Measurements from ENCODE around the gene COX10. TPM values are rescaled to one million over a fixed set of nuclear protein-coding genes. Genes with fewer than 3 reads are reported as not detected.
A peak's percentile ranks its signal among the peaks of the same experiment; 100 is the strongest.
"Not testable (repeated sequence)": the region's sequence is repeated elsewhere in the genome, so short reads cannot be mapped to it uniquely, and the experiment has no call there.

Gene COX10
- 10 to 100 TPM in 1 of 2 donors, 1 to 10 TPM in 1; 8.7 to 26.5 TPM for total RNA-seq

DNA sequence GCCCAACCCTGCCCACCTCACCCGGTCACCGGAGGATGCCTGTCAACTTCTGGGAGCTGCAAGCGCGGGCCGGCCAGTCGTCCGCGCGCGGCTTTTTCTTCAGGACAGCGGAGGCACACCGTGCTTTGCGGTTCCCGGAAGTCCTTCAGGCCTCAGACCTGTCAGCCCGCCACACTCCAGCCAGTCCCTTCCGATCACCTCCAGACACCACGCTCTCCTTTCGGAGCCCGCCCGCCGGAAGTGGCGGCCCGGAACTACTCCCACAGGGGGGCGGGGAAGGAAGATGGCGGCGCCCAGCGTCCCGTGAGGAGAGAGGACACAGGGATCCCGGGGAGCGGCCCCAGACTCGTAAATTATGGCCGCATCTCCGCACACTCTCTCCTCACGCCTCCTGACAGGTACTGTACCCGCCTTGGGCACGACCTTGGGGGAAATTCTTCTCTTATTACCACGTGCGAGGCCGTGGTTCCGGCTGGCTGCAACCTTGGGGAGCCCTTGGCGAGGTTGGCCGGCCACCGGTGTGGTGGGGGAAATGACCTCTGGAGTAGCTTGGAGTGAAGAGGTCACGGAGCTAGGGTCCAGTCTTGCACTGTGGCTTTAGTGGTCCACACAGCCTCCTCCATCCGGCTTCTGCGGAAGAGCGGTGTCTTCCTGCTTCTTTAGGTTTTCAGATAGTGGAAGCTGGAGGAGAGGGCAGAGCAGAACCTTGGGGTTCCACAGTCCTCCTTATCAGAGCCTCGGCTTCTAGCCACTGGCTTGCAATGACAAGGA is at the start of gene COX10:
TSS of gene COX10 (plus strand) at position 254 of the 771 bp plus-strand sequence. CDS start at position 356, 102 bp downstream.
- DNase-seq (ENCODE audit: low spot score) = peak; percentile 62

GRCh38 chr17:14021651-14022294 is 47.5 kb upstream of the COX10 start:
- not testable (repeated sequence) for H3K9me3 ChIP-seq; ATAC-seq (ENCODE audit: insufficient number of reproducible peaks, low FRiP score, low read depth); H3K36me3 ChIP-seq; H3K27me3 ChIP-seq (replicated peaks; ENCODE audit: insufficient read depth); H3K4me1 ChIP-seq (ENCODE audit: control insufficient read depth in 1 of 2, low read depth in 2 of 2); H3K27ac ChIP-seq; H3K4me3 ChIP-seq; DNase-seq (ENCODE audit: low spot score)

More for the DNA sequence above, at the start of gene COX10:
- H3K36me3 ChIP-seq = no peaks in the 10 kb centered on the region
- H3K9me3 ChIP-seq = no peaks in the 10 kb centered on the region
- H3K27me3 ChIP-seq (replicated peaks; ENCODE audit: insufficient read depth) = no peaks in the 10 kb centered on the region
- no peak for ATAC-seq (ENCODE audit: insufficient number of reproducible peaks, low FRiP score, low read depth)
- H3K4me3 ChIP-seq = peak within 1 kb of the TSS; percentile 75
- TF ChIP-seq, protein P1, sequence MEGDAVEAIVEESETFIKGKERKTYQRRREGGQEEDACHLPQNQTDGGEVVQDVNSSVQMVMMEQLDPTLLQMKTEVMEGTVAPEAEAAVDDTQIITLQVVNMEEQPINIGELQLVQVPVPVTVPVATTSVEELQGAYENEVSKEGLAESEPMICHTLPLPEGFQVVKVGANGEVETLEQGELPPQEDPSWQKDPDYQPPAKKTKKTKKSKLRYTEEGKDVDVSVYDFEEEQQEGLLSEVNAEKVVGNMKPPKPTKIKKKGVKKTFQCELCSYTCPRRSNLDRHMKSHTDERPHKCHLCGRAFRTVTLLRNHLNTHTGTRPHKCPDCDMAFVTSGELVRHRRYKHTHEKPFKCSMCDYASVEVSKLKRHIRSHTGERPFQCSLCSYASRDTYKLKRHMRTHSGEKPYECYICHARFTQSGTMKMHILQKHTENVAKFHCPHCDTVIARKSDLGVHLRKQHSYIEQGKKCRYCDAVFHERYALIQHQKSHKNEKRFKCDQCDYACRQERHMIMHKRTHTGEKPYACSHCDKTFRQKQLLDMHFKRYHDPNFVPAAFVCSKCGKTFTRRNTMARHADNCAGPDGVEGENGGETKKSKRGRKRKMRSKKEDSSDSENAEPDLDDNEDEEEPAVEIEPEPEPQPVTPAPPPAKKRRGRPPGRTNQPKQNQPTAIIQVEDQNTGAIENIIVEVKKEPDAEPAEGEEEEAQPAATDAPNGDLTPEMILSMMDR (IDR thresholded peaks at IDR 0.05) = no peak
- peaks cover 11 to 25% of the 10 kb centered on the region in 2 donors for H3K4me1 ChIP-seq (ENCODE audit: control insufficient read depth in 1 of 2, low read depth in 2 of 2)
- peak within 1 kb of the TSS; percentile 39 to 54 for H3K27ac ChIP-seq

DNA sequence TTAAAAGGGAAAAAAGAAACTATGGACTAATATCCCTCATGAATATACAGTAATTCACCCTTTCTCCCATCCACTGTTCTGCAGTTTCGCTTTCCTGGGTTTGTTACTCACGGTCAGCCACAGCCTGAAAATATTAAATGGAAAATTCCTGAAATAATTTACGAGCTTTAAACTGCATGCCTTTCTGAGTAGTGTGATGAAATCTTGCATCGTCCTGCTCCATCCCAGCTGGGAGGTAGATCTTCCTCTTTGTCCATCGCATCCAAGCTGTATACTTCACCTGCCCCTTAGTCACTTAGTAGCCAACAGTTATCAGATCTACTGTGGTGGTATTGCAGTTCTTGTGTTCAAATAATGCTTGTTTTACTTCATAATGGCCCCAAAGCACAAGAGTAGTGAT is 39.5 kb upstream of the COX10 start:
- H3K36me3 ChIP-seq; ATAC-seq (ENCODE audit: insufficient number of reproducible peaks, low FRiP score, low read depth); DNase-seq (ENCODE audit: low spot score); H3K4me1 ChIP-seq (ENCODE audit: control insufficient read depth in 1 of 2, low read depth in 2 of 2); H3K27me3 ChIP-seq (replicated peaks; ENCODE audit: insufficient read depth); H3K4me3 ChIP-seq; H3K27ac ChIP-seq; H3K9me3 ChIP-seq: not testable (repeated sequence)

GRCh38 chr17:14032234-14032633 is 37.1 kb upstream of the COX10 start:
- no peak overlapping the region for H3K4me3 ChIP-seq
- no peaks in the 10 kb centered on the region for H3K9me3 ChIP-seq
- no peak overlapping the region for H3K27ac ChIP-seq
- no peaks in the 10 kb centered on the region for H3K4me1 ChIP-seq (ENCODE audit: control insufficient read depth in 1 of 2, low read depth in 2 of 2)
- peaks cover 6% of the 10 kb centered on the region for H3K36me3 ChIP-seq
- TF ChIP-seq, protein P1 (IDR thresholded peaks at IDR 0.05) = no peak
- DNase-seq (ENCODE audit: low spot score) = no peak
- H3K27me3 ChIP-seq (replicated peaks; ENCODE audit: insufficient read depth) = no peaks in the 10 kb centered on the region
- no peak for ATAC-seq (ENCODE audit: insufficient number of reproducible peaks, low FRiP score, low read depth)

GRCh38 chr17:14033166-14033565 is 36.1 kb upstream of the COX10 start:
- H3K27me3 ChIP-seq (replicated peaks; ENCODE audit: insufficient read depth) = no peaks in the 10 kb centered on the region
- H3K27ac ChIP-seq = no peak overlapping the region
- no peaks in the 10 kb centered on the region for H3K4me1 ChIP-seq (ENCODE audit: control insufficient read depth in 1 of 2, low read depth in 2 of 2)
- TF ChIP-seq, protein P1 (IDR thresholded peaks at IDR 0.05) = no peak
- DNase-seq (ENCODE audit: low spot score) = no peak
- H3K9me3 ChIP-seq = no peaks in the 10 kb centered on the region
- H3K4me3 ChIP-seq = no peak overlapping the region
- H3K36me3 ChIP-seq = peaks cover 6% of the 10 kb centered on the region
- ATAC-seq (ENCODE audit: insufficient number of reproducible peaks, low FRiP score, low read depth) = no peak

DNA sequence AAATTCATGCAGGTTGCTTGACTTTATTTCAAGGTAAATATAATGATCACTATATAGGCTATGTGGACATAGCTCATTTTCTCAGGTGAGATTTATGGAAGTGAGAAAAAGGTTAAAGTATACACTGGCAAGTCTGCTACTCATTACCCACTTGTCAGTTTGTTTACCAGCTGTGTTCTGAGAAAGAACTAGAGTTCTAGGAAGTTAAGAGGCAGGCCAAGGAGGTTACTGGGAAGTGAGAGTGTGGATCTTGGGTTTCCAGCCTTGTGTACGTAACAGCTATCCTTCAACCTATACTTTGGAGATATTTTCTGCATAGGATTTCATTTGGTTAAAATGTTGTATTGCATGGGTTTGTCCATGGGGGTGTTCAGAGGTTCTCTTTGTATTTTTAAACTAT is 31.9 kb upstream of the COX10 start:
- Histone ChIP-seq H3K27ac (no peak overlapping the region), H3K36me3 (peaks cover 6% of the 10 kb centered on the region), H3K9me3 (no peaks in the 10 kb centered on the region), H3K4me3 (no peak overlapping the region), H3K4me1 (ENCODE audit: control insufficient read depth in 1 of 2, low read depth in 2 of 2) (peaks cover 0 to 3% of the 10 kb centered on the region in 2 donors), H3K27me3 (replicated peaks; ENCODE audit: insufficient read depth) (no peaks in the 10 kb centered on the region)
- ATAC-seq (ENCODE audit: insufficient number of reproducible peaks, low FRiP score, low read depth) (no peak), DNase-seq (ENCODE audit: low spot score) (no peak)
- TF ChIP-seq, protein P1 (IDR thresholded peaks at IDR 0.05) = no peak
